K562 (cell line): ENCODE measurements around the gene ANKRD24. TPM values are rescaled to one million over a fixed set of nuclear protein-coding genes. Genes with fewer than 3 reads are reported as not detected.

Source experiments
- ATF7 ChIP-seq: fragments of 450-650 bp; IDR thresholded peaks from 2 replicates; pipeline ENCODE4 v1.7.1; 2014; ENCODE audit warnings: mild to moderate bottlenecking, moderate library complexity
- CBFA2T2 ChIP-seq: fragments of 450-650 bp; conservative IDR thresholded peaks from 2 replicates; pipeline ENCODE4 v1.6.1; 2017; ENCODE audit warnings: mild to moderate bottlenecking
- CREB3 ChIP-seq: fragments of 450-650 bp; conservative IDR thresholded peaks from 2 replicates; pipeline ENCODE4 v1.6.1; 2016; ENCODE audit warnings: missing genetic modification characterization, low read depth, mild to moderate bottlenecking, missing compliant biosample characterization, moderate library complexity
- E4F1 ChIP-seq: fragments of 250-450 bp; sonication (Bioruptor Pico); IDR thresholded peaks from 2 replicates; pipeline ENCODE4 v1.5.0; 2021; ENCODE audit warnings: mild to moderate bottlenecking, borderline replicate concordance
- HNRNPLL ChIP-seq: fragments of 200-400 bp; formaldehyde crosslinking; IDR thresholded peaks from 2 replicates; pipeline ENCODE4 v1.6.1; 2017; ENCODE audit warnings: low read length, low read depth, mild to moderate bottlenecking; ENCODE audit not compliant: poor library complexity, severe bottlenecking
- IRF2 ChIP-seq: sonication (generic); formaldehyde crosslinking; IDR thresholded peaks from 2 replicates; pipeline ENCODE4 v1.8.1; 2022; ENCODE audit warnings: mild to moderate bottlenecking, missing genetic modification reagents
- KAT2B ChIP-seq: IDR thresholded peaks from one replicate; pipeline ENCODE4 v1.6.1; 2012; ENCODE audit warnings: low read depth, mild to moderate bottlenecking, control low read depth, inconsistent platforms, low read length, moderate library complexity
- KDM5B ChIP-seq: fragments of 200-600 bp; sonication (generic); IDR thresholded peaks from 2 replicates; pipeline ENCODE4 v1.6.1; 2012; ENCODE audit warnings: low read depth, mild to moderate bottlenecking, moderate library complexity, low read length, control low read depth, inconsistent platforms; ENCODE audit not compliant: insufficient replicate concordance
- MAZ ChIP-seq, 2 experiments: fragments of 450-650 bp in 1 of 2; sonication (generic) in 1 of 2; formaldehyde crosslinking; IDR thresholded peaks in 1 of 2; conservative IDR thresholded peaks in 1 of 2; 2 replicates each; pipeline versions ENCODE4 v1.4.0 to v1.5.0; 2020; ENCODE audit warnings: mild to moderate bottlenecking in 1 of 2, missing genetic modification reagents in 1 of 2
- POLR2AphosphoS2 ChIP-seq: IDR thresholded peaks from 2 replicates; pipeline ENCODE4 v1.6.1; 2012; ENCODE audit warnings: low read length, improper control_type of control experiment
- RBM14 ChIP-seq: fragments of 200-400 bp; formaldehyde crosslinking; IDR thresholded peaks from 2 replicates; pipeline ENCODE4 v1.6.1; 2018; ENCODE audit warnings: low read depth, mild to moderate bottlenecking, low read length, moderate library complexity, borderline replicate concordance; ENCODE audit not compliant: insufficient read depth
- SLC30A9 ChIP-seq: fragments of 250-450 bp; sonication (Bioruptor Pico); IDR thresholded peaks from 2 replicates; pipeline ENCODE4 v1.8.0; 2022; ENCODE audit warnings: mild to moderate bottlenecking, moderate library complexity
- SMC3 ChIP-seq: conservative IDR thresholded peaks from 2 replicates; pipeline ENCODE4 v1.6.1; 2011; ENCODE audit warnings: low read depth, low read length, improper control_type of control experiment; ENCODE audit not compliant: insufficient read depth
- SNAPC5 ChIP-seq: fragments of 250-450 bp; sonication (Bioruptor Pico); IDR thresholded peaks from 2 replicates; pipeline ENCODE4 v1.8.0; 2021; ENCODE audit warnings: moderate library complexity, mild to moderate bottlenecking, inconsistent platforms
- TRIM28 ChIP-seq: fragments of 450-650 bp; IDR thresholded peaks from 2 replicates; pipeline ENCODE4 v1.6.1; 2017
- TSHZ1 ChIP-seq: fragments of 250-450 bp; sonication (Bioruptor Pico); IDR thresholded peaks from 2 replicates; pipeline ENCODE4 v1.4.0; 2020; ENCODE audit warnings: mild to moderate bottlenecking, moderate library complexity
- ZC3H4 ChIP-seq: sonication (generic); formaldehyde crosslinking; IDR thresholded peaks from 2 replicates; pipeline ENCODE4 v1.9.0; 2021; ENCODE audit warnings: missing genetic modification reagents, borderline replicate concordance
- ZNF280A ChIP-seq: fragments of 450-650 bp; IDR thresholded peaks from 2 replicates; pipeline ENCODE4 v1.6.1; 2018; ENCODE audit warnings: mild to moderate bottlenecking, low read depth; ENCODE audit not compliant: partially characterized antibody
- ZNF707 ChIP-seq: fragments of 250-450 bp; sonication (Bioruptor Pico); conservative IDR thresholded peaks from 2 replicates; pipeline ENCODE4 v1.8.0; 2022; ENCODE audit warnings: inconsistent platforms, mild to moderate bottlenecking, moderate library complexity
- ZNF717 ChIP-seq: fragments of 250-450 bp; sonication (Bioruptor Pico); IDR thresholded peaks from 2 replicates; pipeline ENCODE4 v1.5.0; 2021
- ZSCAN32 ChIP-seq: fragments of 450-650 bp; formaldehyde crosslinking; IDR thresholded peaks from 2 replicates; pipeline ENCODE4 v1.4.0; 2020; ENCODE audit warnings: mild to moderate bottlenecking, moderate library complexity
- polyA plus RNA-seq, 8 experiments: library from polyadenylated mRNA; depleted of rRNA in 4 of 8; stranded (reverse) in 5 of 8; unstranded in 3 of 8; fragments of >200 nt; fragmentation: Nextera tagmentation in 2 of 8; fragmentation: Illumina TruSeq in 1 of 8; extraction: Ambion mirVana in 2 of 8; extraction: Trizol in 1 of 8; gene quantifications; 2 replicates each; pipeline versions ENCODE4 v1.2.1 to v1.2.3, GENCODE V29; 2011 to 2014; ENCODE audit warnings: inconsistent platforms in 1 of 8, missing spikeins in 1 of 8
- total RNA-seq, 7 experiments: library from RNA; depleted of rRNA in 6 of 7; stranded (reverse); fragments of >200 nt in 6 of 7; fragmentation: Illumina TruSeq in 2 of 7; extraction: Trizol in 2 of 7; gene quantifications; 2 replicates each; pipeline versions ENCODE4 v1.2.1 to v1.2.3, GENCODE V29; 2011 to 2021; ENCODE audit warnings: low replicate concordance in 1 of 7

The ANKRD24 gene
- total and polyA plus RNA-seq, 9 of the 15 experiments (the other 6 are each of a cell fraction or from before 2014, with no cell fraction given), result 0.07 to 0.12 (median 0.09) TPM; not detected in 5

GRCh38 chr19:4256563-4256962 is 74.1 kb downstream of the ANKRD24 start (continued):
- TF ChIP-seq TSHZ1 (no peak), CBFA2T2 (no peak), ATF7 (no peak), CREB3 (tag) (no peak), KDM5B (no peak), ZNF280A (peak; percentile 51), POLR2AphosphoS2 (no peak), E4F1 (CRISPR knock-in tag) (no peak), ZSCAN32 (no peak), SNAPC5 (CRISPR knock-in tag) (no peak), SLC30A9 (CRISPR knock-in tag) (no peak), TRIM28 (peak; percentile 73; the same call in 1 of the 2 replicates), HNRNPLL (no peak), IRF2 (CRISPR knock-in tag) (no peak), MAZ (CRISPR knock-in tag; conservative IDR thresholded peaks at IDR 0.05 in 1 of 2, IDR thresholded peaks at IDR 0.05 in 1 of 2) (no peak), KAT2B (no peak), ZNF717 (CRISPR knock-in tag) (no peak), ZC3H4 (CRISPR knock-in tag) (no peak), SMC3 (0 out of 2 replicates have a peak, but pooled peaks have one; percentile 6), RBM14 (no peak), ZNF707 (no peak)
